HG03097 (cell line): ENCODE results near the gene SPIN2A.
"Not testable (repeated sequence)": the region's sequence is repeated elsewhere in the genome, so short reads cannot be mapped to it uniquely, and the experiment has no call there.

Experiments
- ATAC-seq: cut with Tn5 transposase; IDR thresholded peaks from one replicate; pipeline ENCODE4 v1.9.1; 2021; ENCODE audit not compliant: unreplicated experiment, low FRiP score

SPIN2A gene

DNA sequence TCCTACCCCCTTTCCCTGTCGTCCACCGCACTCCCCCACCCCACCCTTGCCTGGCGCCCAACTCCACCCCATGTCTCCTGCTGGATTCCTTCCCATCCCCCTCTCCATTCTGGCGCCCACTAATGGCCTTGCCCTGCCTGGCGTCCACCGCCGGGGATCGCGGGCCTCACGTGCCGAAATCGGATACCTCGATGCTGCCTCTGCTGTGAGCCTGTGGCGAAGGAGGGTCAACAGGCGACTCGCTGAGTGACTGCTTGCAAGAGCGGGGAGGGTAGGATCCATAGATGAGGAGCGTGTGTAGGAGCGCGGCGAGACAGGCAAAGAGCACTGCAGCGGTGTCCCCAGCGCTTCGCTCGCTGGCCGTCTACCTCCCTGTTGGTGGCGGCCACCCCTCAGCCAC, at the start of gene SPIN2A:
Gene SPIN2A (minus strand): TSS at position 325 of the 400 bp plus-strand sequence. CDS start 800 bp downstream, outside the sequence.
- not testable (repeated sequence) for ATAC-seq

DNA sequence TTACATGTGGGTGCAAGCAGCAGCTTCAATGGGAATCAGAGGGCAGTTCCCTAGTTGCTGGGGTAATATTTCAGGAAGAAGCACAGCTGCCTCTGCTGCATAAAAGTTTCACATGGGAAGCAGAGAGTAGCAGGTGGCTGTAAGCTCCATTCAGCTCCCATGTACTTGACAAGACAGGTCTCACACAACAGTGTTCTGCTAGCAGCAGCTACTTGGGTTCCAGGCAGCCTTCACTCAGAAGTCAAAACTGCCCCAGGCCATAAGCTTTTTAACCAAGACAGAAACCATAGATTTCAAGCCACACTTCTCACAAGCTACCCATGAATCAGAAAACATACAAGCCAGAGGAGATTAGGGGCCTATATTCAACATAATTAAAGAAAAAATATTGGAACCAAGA, 41.4 kb upstream of the SPIN2A start:
- no peak for ATAC-seq

- ATAC-seq, result no peak
Measured at GRCh38 chrX:57177070-57177469, 39.9 kb upstream of the SPIN2A start.

DNA sequence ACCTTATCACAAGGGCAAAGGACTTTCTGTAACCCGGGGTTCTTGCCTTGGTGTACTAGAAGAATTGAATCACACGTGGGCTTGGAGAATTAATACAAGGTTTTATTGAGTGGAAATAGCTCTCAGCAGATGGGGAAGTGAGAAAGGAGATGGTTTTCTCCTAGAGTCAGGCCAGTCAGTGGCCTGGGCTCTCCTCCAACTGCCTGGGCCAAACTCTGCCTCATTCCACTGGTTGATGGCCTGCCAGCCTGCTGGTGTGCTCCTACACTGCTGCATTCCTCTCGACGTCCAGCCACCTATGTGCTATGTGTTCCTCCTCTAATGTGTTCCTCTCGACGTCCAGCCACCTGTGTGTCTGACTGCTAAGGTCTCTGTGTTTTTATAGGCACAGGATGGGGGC, 35.3 kb upstream of the SPIN2A start:
- ATAC-seq, result no peak

GRCh38 chrX:57156397-57157049, 19.3 kb upstream of the SPIN2A start:
- ATAC-seq, result no peak

DNA sequence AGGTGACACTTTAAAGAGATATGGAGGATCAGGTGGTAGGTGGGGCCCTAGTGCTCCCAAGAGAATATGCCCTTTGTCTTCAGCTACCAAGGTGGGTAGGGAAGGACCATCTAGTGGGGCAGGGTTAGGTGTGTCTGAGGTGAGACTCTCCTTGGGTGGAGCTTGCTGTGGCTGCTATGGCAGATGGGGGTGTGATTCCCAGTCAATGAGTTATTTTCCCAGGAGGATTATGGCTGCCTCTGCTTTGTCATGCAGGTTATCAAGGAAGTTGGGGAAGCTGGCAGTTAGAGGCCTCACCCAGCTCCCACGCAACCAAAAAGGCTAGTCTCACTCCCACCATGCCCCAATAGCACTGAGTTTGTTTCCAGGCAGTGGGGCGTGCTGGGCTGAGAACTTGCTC, 18.0 kb upstream of the SPIN2A start:
- no peak for ATAC-seq

DNA sequence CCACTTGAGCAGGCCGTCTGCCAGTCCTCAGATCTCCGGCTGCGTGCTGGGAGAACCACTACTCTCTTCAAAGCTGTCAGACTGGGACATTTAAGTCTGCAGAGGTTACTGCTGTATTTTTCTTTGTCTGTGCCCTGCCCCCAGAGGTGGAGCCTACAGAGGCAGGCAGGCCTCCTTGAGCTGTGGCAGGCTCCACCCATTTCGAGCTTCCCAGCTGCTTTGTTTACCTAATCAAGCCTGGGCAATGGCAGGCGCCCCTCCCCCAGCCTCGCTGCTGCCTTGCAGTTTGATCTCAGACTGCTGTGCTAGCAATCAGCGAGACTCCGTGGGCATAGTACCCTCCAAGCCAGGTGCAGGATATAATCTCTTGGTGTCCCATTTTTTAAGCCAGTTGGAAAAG, 15.0 kb upstream of the SPIN2A start:
- not testable (repeated sequence) for ATAC-seq

GRCh38 chrX:57138674-57139073, 1.5 kb upstream of the SPIN2A start:
- ATAC-seq, result no peak

- ATAC-seq, result no peak
Measured at GRCh38 chrX:57137501-57137900, 304 bp upstream of the SPIN2A start.

GRCh38 chrX:57136589-57136988, 608 bp downstream of the SPIN2A start:
- not testable (repeated sequence) for ATAC-seq

DNA sequence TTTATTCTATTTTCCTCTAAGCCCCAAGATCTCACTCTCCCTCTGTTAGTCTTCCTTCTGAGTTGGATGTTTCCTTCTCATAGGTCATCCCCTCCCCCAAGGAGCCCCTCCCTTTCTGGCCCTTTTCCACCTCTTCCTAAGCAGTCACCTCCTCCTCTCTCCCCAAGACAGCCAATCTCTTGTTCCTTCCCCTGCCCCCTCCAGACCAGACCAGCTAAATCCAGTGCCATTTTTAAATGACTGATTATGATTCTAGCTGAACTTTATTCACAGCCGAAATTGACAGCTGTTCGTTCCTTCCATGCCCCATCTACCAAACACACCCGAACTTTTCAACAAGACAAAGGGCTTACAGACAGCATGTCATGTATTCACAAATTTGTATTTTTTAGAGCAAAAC, 1.9 kb downstream of the SPIN2A start:
- ATAC-seq, result no peak

- no peak for ATAC-seq
Measured at GRCh38 chrX:57134702-57135101, 2.5 kb downstream of the SPIN2A start.

GRCh38 chrX:57133706-57134105, 3.5 kb downstream of the SPIN2A start:
- no peak for ATAC-seq

DNA sequence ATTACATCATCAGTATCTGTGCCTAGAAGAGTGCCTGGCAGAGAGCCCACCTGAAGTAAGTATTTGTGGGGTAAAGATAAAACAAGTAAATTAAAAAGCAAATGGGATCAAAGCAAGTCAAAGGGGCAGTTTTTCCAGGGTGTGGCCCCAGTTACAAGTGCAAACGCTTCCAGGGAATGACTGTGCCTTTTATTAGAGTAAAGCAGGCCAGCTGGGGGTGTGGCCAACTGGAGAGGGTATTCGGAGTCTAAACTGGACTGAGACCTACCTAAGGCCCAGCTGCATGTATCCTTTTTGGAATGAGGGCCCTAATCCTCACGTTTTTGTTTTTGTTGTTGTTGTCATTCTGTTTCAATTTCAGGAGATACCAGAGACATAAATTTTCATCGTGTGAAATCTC, 3.9 kb downstream of the SPIN2A start:
- not testable (repeated sequence) for ATAC-seq

DNA sequence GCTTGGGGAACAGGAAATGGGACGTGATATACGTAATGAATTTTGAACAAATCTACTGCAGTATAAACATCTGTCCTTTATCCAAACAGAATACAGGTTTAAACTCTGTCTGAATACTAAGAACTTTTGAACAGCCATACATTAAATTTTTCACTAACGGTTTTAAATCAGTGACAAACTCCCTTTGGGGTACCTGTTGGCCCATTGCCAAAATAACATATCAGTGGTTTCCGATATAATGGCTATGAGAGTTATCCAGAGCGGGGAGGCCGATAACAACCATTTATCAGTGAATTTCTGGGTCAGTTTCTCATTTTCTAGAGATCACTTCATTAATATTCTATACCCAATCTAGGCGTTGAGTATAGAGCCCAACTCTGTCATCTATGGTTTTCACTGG, 5.2 kb downstream of the SPIN2A start:
- no peak for ATAC-seq

DNA sequence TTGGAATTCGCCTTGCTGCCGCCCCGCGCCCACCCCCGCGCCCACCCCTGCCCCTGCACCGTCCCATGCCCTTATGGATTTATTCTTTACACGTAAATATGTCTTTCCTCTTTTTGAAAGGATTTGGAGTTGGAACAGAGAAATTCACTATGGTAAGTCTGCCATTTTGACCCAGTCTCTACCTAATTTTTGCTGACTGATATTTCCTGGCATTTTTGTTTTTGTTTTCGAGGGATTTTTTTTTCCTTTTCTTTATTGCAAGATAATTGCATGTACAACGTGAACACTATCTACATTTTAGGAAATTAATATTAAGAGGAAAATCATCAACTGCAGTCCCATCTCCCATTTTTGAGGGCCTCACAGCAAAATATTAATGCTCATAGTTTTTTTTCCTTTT, 15.4 kb downstream of the SPIN2A start:
- ATAC-seq, result no peak

DNA sequence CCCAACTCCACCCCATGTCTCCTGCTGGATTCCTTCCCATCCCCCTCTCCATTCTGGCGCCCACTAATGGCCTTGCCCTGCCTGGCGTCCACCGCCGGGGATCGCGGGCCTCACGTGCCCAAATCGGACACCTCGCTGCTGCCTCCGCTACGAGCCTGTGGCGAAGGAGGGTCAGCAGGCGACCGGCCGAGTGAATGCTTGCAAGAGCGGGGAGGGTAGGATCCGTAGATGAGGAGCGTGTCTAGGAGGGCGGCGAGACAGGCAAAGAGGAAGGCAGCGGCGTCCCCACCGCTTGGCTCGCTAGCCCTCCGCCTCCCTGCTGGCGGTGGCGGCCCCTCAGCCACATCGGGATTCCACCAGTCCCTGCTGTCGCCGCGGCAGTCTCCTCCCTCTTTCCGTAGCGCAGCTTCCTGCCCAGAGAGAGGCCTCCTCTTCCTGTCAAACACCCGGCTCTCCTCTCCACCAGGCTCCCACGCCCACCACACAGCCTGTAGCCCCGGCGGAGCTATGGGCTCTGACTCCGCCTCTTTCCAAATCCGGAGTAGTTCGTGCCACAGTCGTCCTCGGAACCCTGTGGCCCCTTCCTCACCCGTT, 15.9 kb downstream of the SPIN2A start, which contains the start of gene SPIN2B:
Gene SPIN2B (minus strand): TSS at position 387 of the 594 bp plus-strand sequence.
- peak; percentile 100 for ATAC-seq

DNA sequence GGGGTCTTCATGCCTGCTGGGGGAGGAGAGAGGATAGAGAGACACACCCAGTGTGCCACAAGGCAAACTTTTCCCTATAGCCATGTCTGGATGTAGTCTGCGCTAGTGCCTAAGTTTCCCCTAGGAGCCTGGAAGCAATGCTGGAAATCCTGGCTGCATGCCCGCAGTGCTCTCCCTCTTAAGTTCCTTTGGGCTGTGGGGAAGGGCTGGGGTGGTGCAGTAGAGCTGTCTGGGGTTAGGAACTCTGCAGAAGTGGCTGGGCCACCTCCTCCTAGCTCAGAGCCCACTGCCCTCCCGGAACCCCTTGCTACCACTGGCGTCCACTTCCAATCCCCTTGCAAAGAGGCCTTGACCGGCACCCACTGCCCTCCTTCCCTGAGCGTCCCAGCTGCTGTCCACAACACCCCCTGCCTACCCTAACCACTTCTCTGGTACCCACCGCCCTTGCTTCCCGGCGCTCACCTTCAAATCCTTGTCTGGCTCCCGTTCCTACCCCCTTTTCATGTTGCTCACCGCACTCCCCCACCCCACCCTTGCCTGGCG, 16.5 kb downstream of the SPIN2A start:
- ATAC-seq, result not testable (repeated sequence)

- ATAC-seq, result no peak
Measured at GRCh38 chrX:57119416-57119815, 17.8 kb downstream of the SPIN2A start.

DNA sequence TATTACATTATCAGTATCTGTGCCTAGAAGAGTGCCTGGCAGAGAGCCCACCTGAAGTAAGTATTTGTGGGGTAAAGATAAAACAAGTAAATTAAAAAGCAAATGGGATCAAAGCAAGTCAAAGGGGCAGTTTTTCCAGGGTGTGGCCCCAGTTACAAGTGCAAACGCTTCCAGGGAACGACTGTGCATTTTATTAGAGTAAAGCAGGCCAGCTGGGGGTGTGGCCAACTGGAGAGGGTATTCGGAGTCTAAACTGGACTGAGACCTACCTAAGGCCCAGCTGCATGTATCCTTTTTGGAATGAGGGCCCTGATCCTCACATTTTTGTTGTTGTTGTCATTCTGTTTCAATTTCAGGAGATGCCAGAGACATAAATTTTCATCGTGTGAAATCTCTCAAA, 19.6 kb downstream of the SPIN2A start:
- not testable (repeated sequence) for ATAC-seq

DNA sequence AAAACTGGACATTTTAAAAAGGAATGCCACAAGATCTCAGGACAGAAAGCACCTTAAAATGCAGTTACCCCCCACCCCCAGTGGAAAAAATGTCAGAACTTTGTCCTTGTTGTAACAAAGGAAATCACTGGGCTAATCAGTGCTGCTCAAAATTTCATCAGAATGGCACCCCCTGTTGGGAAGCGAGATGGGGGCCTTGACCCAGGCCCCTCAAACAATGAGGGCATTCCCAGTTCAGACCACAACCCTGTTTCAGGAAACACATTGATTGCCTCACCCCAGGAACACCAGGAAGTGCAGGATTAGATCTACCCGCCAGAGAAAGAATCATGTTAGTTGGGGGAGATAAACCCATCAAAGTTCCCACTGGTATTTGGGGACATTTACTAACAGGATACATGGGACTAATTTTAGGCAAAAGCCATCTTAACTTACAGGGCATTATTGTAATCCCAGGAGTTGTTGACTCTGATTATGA, 32.2 kb downstream of the SPIN2A start:
- ATAC-seq, result no peak

DNA sequence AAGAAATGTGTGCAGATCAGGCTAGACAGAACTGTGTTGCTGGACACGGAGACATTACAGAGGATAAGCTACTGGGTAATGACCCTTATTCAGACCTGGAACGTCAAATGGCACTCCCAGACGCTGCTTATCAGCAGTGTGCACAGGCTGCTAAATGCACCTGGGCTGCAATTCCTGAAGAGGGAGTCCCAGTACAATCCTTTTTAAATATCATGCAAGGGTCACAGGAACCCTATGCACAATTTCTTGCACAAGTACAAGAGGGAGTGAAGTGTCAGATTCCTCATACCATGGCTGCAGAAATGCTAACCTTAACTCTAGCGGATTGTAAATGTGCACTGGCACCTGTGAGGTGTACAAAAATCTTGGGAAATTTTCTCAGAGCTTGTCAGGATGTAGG, 32.8 kb downstream of the SPIN2A start:
- no peak for ATAC-seq
